ENCODE measurements around the gene DEAF1.
"Not testable (repeated sequence)": the region's sequence is repeated elsewhere in the genome, so short reads cannot be mapped to it uniquely, and the experiment has no call there.

DEAF1 gene, protein sequence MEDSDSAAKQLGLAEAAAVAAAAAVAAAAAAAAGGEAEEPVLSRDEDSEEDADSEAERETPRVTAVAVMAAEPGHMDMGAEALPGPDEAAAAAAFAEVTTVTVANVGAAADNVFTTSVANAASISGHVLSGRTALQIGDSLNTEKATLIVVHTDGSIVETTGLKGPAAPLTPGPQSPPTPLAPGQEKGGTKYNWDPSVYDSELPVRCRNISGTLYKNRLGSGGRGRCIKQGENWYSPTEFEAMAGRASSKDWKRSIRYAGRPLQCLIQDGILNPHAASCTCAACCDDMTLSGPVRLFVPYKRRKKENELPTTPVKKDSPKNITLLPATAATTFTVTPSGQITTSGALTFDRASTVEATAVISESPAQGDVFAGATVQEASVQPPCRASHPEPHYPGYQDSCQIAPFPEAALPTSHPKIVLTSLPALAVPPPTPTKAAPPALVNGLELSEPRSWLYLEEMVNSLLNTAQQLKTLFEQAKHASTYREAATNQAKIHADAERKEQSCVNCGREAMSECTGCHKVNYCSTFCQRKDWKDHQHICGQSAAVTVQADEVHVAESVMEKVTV
- 28.6 to 32.2 reads per million in 2 donors for total RNA-seq

- peak; percentile 99 for DNase-seq
Observed at GRCh38 chr11:694563-695287, at the start of gene DEAF1. Gene DEAF1 (minus strand): TSS chr11:695222. CDS start chr11:695047, 175 bp downstream.

- DNase-seq = no peak
Observed at GRCh38 chr11:742571-743201, 47.7 kb upstream of the DEAF1 start.

GRCh38 chr11:742156-742546 lies 47.1 kb upstream of the DEAF1 start:
- no peak for DNase-seq

DNA sequence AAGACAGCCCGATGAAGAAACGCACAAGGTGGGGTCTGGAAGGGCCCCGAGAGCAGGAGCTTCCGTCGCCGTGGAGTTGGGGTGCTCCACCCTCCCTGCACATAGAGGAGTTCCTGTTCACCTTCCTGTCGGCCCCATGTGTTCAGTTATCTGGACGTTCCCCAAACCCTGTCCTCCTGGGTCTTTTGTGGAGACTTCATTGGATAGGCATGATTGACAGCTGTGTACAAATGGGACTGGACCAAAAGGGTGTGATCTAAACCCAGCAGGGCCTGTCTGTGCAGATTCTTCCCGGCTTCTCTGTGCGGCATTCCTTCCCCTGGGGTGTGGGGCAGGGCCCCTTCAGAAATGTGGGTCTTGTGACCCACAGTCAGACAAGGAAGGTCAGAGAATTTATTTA lies 42.9 kb upstream of the DEAF1 start:
- not testable (repeated sequence) for DNase-seq

DNA sequence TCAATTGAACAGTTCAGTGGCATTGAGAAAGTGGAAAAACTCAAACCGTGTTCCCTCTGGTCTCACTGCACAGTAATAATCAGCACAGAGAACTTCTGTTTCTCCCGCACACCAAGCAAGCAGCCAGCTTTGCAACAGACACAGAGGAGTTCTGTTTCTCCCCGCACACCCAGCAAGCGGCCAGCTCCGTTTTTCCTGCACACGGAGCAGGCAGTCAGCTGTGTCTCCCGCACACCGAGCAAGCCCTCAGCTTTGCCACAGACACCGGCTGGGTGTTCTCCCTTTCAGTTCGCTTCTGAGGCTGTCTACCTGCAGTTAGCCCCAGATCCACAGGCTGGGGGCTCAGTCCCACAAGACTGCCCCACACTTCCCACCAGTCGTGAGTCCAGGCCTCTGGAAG lies 42.3 kb upstream of the DEAF1 start:
- DNase-seq = no peak

DNA sequence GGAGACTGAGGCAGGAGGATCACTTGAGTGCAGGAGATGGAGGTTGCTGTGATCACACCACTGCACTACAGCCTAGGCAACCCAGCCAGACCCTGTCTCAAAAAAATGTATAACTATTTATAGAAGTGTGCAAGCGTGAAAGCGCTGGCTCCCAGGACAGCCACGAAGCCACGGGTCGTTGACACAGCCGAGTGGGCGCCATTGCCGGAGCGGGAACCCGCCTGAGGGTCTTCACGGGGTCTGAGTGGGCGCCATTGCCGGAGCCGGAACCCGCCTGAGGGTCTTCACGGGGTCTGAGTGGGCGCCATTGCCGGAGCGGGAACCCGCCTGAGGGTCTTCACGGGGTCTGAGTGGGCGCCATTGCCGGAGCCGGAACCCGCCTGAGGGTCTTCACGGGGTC lies 39.5 kb upstream of the DEAF1 start:
- not testable (repeated sequence) for DNase-seq

GRCh38 chr11:733072-733471 lies 38.0 kb upstream of the DEAF1 start:
- no peak for DNase-seq

- no peak for DNase-seq
Observed at GRCh38 chr11:729492-730074, 34.6 kb upstream of the DEAF1 start.

DNA sequence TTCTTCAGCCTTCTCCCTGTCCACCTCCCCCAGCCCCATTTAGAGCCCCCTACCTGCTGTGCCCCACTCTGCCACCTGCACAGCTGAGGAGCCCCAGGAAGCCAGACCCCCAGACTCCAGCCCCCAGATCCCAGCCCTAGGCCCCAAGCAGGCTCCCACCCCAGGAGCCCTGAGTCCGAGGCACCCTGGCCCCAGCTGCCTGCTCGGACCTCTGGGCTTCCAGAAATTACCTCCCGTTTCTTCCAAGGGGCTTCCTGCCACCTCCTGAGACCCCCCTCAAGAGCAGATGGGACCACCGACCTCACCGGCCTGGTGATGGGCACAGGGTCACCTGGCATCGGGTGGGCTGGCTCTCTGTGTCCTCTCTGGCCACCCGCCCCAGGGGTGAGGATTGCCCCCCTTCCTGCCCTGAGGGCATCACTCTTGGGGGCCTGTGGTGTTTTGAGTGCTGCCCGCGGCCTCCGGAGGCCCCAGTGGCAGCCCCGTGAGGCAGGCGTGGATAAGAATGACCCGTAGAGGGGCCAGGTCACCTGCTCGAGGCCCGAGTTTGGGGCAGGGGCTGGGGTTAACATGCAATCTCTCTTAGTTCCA lies 34.0 kb upstream of the DEAF1 start:
- no peak for DNase-seq

GRCh38 chr11:727859-728748 lies 33.1 kb upstream of the DEAF1 start:
- peak; percentile 51 for DNase-seq

- no peak for DNase-seq
Observed at GRCh38 chr11:727281-727701, 32.3 kb upstream of the DEAF1 start.

DNA sequence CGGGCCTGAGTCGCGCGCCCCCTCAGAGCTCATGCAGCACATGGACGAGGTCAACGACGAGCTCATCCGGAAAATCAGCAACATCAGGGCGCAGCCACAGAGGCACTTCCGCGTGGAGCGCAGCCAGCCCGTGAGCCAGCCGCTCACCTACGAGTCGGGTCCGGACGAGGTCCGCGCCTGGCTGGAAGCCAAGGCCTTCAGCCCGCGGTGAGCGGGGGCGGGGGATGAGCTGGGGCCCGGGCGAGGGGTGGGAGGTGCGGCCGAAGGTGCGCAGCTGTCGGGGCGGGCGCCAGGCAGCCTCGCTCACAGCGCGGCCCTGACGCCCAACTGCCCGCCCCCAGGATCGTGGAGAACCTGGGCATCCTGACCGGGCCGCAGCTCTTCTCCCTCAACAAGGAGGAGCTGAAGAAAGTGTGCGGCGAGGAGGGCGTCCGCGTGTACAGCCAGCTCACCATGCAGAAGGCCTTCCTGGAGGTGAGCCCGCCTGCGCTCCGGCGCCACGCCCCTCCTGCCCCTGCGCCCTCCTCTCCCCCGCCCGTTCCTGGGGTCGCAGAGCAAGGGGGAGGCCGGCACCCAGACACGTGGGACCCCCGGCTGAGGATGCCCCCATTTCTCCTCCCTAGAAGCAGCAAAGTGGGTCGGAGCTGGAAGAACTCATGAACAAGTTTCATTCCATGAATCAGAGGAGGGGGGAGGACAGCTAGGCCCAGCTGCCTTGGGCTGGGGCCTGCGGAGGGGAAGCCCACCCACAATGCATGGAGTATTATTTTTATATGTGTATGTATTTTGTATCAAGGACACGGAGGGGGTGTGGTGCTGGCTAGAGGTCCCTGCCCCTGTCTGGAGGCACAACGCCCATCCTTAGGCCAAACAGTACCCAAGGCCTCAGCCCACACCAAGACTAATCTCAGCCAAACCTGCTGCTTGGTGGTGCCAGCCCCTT lies 31.5 kb upstream of the DEAF1 start:
- DNase-seq = no peak

DNA sequence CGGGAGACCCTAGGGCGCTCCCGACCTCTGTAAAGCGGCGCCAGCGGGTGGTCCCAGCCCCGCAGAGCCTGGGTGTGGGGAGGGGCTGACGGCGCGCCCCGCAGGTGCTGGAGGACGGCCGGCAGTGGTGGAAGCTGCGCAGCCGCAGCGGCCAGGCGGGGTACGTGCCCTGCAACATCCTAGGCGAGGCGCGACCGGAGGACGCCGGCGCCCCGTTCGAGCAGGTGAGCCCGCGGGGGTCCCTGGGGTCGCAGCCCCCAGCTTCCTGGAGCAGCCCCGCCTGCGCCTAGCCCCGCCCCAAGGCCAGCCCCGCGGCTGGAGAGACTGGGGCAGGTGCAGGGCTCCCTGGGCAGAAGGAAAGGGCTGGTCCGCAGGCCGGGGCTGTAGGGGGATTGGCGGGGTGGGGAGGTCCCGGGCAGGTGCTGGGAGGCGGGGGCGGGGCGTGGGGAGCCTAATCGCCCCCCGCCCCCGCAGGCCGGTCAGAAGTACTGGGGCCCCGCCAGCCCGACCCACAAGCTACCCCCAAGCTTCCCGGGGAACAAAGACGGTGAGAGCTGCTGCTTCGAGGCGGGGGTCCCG lies 30.7 kb upstream of the DEAF1 start:
- no peak for DNase-seq

DNA sequence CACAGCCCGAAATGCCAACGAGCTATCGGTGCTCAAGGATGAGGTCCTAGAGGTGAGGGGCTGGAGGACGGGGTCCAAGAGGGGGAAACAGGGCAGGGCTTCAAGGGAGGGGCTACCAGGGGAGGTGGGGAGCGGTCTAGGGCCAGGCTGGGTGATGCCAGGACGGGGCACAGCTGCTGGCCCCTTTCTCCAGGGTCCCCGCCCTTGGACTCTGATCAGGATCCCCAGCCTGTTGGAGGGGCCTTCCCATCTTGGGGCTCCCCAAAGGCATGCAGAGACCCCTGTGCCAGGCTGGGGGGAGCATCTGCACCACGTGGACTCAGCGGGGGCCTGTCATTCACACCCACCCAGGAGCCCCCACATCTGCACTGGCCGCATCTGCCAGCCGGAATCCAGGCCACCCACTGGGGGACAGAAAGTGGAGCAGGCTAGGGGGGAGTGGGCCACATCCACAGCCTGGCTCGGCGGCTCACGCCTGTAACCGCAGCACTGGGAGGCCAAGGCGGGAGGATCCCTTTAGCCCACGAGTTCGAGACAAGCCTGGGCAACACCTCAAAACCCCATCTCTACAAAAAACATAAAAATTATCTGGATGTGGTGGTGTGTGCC lies 29.9 kb upstream of the DEAF1 start:
- DNase-seq = no peak

- DNase-seq = no peak
Observed at GRCh38 chr11:724049-724777, 29.2 kb upstream of the DEAF1 start.

DNA sequence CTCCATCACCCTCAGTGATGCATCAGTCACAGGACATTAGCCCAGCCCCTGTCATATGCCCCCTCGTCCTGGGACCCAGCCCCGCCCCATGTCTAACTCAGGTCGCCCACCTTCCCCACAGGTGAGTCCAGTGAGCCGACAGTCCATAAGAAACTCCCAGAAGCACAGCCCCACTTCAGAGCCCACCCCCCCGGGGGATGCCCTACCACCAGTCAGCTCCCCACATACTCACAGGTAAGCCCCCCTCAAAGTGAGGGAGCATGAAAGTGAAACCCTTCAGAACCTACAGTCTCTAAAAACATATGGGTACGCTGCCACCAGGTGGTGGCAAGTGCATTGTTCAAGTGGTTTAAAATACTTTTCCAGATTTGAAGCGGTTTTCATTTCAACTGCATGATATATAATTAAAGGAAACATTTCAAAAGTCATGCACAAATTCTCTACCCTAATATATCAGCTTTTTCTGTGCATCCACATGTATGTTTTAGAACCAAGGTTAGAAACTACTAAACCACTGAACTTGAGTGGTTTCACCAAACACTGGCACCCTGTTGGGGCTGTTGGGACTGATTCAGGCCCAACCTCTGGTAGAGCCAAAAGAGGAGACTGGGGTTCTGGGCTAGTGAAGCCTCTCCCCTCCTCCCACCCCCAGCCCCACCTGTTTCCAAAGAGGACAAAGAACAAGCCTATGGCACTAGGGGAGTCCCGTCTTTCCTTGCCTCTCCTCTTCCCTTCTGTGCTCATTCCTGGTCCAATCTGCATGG lies 28.3 kb upstream of the DEAF1 start:
- no peak for DNase-seq

DNA sequence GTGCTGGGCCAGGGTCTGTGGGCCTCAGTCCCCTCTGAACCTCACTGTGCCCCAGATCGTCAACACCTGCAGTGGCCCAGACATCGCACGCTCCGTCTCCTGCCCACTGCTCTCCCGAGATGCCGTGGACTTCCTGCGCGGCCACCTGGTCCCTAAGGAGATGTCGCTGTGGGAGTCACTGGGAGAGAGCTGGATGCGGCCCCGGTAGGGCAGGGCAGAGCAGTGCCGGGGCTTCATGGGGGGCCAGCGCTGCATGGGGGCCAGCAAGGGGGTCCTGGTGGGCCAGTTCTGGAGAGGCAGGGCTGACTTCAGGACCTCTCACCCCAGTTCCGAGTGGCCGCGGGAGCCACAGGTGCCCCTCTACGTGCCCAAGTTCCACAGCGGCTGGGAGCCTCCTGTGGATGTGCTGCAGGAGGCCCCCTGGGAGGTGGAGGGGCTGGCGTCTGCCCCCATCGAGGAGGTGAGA lies 27.4 kb upstream of the DEAF1 start:
- DNase-seq = no peak
